DMS153 treated with DMSO at 0.1 percent for 48 hours (cell line): ENCODE data around the gene SLC17A3.

Source experiments
- DNase-seq: peaks from one replicate; lab custom pipeline; 2025; ENCODE audit not compliant: unreplicated experiment; lab: John Stamatoyannopoulos, UW

The SLC17A3 gene, protein sequence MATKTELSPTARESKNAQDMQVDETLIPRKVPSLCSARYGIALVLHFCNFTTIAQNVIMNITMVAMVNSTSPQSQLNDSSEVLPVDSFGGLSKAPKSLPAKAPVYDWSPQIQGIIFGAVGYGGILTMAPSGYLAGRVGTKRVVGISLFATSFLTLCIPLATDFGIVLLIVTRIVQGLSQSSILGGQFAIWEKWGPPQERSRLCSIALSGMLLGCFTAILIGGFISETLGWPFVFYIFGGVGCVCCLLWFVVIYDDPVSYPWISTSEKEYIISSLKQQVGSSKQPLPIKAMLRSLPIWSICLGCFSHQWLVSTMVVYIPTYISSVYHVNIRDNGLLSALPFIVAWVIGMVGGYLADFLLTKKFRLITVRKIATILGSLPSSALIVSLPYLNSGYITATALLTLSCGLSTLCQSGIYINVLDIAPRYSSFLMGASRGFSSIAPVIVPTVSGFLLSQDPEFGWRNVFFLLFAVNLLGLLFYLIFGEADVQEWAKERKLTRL

DNA sequence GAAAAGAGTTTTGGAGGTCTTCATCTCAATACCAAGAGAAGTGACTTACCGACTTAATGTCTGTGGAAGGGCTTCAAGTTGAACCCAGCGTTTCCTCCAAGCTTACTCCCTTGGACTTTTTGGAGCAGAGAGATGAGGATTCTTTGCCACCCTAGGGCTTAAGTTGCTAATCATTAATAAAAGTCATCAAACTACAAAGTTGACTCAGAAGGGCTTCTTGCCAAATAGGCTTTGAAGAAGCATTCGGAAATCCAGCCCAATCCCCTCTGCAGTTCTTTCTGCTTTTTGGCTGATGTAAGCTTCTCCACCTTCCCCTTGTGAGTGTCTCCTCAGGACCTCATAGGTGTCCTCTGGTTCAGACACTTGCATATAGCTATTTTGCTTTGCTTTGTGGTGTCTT, at the start of gene SLC17A3:
SLC17A3 (minus strand) TSS at position 126 of the 400 bp plus-strand sequence. CDS start 5,856 bp downstream, outside the sequence.
- no peak for DNase-seq

DNA sequence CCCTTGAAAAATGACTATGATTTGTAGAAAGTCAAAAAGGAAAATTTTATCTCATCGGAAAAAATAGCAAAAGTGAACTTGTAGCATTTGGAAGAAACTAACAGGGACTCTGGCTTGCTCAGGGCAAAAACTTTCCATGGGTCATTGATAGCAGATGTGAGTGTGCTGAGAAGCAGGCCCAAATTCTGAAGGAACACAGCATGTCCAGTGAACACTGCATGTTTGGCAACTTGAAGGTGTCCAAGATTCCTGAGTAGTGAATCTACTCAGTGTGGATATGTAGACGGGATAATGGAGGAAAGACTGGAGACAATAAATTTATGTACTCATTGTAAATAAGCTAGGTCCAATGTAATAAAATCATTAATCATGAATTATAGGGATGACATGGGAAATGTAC, 48.3 kb upstream of the SLC17A3 start:
- DNase-seq = no peak

DNA sequence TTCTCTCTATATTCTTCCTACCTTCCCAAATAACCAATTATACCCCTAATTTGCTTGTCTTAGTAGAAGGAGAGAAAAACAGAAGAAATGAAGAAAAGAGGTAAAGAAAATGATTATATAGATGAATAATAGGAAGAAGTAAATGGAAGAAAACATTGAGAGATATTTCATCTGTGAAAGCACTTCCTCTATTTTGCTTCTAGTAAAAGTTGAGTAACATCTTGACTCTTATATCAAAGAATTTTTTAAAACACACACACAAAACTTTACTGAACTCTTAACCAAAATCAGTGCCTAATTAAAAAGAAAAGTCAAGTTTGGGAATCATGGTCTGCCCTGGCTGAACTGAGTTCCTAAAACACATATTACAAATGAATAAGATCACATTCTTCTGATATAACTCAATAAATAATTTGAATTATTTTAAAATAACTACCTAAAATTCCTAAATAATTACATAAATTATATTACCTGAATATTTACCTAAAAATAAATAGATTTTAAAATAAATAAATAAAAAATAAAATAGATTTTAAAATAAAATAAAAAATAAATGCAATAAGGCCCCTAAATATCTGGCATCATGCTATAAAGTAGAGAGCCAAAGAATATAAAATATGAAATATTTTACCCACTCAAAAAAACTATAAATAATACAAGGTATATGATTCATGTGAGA, 47.6 kb upstream of the SLC17A3 start:
- DNase-seq = no peak

DNA sequence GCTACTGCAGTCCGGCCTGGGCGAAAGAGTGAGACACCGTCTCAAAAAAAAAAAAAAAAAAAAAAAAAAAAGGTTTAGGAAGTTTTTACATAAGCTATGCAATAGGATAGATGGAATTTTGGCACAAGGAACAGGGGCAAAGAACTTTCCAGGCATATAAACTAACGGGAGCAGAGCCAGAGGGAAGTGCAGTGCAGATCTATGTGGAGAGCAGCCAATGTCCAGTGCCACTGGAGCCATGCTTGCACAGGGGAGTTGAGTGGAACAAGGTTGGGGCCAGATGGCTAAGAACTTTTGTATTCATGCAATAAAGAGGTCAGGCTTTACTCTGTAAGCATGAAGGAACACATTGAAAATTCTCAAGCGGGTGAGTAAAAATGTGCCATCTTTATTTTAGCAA, 45.6 kb upstream of the SLC17A3 start:
- DNase-seq = no peak

DNA sequence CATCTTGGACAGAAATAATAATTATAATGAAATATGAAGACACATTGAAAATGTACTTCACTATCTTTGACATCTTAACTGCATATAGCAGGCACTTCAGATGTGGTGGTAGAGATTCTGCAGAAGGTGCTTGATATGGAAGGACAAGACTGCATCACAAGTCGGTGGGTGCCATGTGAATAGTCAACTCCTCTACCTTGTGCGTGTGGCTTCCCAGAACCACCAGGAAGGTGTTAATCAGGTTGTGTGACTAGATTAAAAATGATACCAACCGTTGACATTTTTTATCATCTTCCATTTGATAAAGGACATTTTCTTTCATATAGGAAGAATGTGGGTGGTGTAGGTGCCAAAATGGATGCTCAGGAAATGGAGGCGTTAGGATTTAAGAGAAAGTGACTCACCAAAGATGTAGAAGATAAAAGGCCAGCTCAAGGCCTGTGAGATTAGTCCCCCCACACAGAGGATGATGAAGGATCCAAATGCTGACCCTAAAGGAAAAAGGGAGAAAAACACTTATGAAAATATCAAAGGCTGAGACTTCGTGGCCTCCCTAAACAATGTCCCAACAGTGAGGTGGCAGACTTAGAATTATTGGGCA, 44.1 kb upstream of the SLC17A3 start:
- DNase-seq = no peak

DNA sequence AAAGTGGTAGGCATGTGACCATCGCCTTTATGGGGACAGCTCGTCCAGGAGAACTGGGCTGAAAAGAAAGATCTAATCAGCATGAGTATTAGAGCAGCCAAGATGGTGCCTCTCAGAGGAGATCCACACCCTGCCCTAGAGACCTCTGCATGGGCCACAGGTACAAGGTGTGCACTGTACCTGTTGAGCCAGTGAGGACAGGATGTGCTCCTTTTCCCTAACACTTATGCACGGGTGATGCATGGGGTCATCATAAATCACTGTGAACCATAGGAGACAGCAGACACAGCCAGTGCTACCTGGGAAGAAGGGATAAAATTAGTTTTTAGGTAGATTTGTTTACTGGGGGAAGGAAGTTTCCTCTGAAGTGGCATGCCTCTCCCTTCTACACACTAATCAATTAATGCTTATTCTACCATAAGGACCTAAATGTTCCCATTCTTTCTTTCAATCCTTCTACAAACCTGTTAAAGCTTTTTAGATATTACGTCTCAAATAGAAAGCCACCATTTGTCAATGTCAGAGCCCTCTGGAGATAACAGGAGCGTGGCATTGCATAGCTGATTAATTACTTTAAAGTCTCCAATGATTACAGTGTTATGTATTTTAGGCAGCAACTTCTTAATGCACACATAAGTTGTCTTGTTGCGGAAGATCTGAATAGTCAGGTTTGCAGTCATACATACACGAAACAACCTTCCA, 42.9 kb upstream of the SLC17A3 start:
- DNase-seq = no peak

DNA sequence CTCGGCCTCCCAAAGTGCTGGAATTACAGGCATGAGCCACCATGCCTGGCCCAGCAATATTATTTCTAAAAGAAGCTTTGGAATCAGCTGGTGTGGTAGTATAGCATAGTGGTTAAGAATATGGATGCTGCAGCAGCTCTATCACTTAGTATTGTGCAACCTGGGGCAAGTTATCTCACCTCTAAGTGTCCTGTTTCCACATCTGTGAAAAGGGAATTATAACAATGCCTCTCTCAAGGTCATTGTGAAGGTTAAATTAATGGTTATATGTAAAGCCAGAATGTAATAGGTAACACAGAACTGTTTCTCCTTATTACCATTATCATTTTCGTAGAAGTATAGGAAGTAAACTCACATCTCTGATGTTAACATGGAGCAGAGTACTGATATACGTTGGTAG, 42.3 kb upstream of the SLC17A3 start:
- no peak for DNase-seq

DNA sequence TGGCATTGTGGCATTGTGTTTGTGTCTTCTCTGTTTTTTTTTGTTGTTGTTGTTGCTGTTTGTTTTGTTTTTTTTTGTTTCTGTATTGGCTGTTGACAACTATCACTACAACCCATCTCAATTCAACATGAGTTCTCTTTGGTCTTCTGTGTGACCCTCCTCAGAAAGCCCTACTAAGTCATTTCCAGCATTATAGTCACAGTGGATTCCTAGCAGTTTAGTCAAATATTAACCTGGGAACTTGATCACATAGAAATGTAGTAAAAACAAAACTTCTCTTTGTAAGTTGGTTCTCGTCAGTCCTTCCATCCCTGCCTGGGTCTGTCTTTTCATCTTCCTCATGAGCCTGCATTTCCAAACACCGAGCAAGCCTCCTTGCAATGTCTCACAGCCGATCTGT, 39.7 kb upstream of the SLC17A3 start:
- DNase-seq = no peak

DNA sequence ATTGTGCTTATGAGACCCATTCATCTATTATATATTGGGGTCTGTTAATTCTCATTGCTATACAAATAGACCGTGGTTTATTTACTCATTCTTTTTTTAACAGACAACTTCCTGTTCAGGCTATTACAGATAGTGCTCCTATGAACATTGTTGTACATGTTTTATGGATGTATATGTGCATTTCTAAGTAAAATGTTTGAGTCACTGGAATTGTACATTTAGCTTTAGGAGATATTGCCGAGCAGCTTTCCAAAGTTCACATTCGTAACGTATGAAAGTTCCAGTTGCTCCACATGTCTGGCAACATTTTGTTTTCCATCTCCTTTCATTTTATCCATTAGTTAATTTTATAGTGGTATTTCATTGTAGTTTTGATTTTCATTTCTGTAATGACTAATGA, 37.3 kb upstream of the SLC17A3 start:
- DNase-seq = peak; percentile 18

DNA sequence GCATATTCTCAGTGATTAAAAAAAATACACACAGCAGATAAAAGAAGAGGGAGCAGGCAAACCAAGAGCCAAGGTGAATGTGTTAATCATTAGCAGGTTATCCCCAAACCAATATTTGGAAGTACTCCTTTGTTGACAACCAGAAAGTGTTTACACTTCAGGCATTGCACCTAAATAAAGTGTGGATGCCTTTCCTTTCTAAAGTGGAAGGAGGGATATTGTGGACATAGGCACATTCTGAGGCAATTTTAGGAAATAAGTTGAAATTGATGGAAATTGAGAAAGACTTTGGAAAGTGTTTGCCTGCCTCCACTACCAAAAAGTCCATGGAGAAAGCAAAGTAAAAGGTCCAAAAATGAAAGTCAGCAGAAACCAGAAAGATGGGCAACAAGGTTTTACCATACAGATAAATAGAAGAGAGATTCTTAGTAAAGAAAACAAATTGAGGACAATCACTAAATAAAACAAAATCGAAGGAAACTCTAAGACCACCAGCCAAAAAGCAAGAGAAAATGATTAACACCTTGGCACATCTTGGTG, 33.5 kb upstream of the SLC17A3 start:
- no peak for DNase-seq

DNA sequence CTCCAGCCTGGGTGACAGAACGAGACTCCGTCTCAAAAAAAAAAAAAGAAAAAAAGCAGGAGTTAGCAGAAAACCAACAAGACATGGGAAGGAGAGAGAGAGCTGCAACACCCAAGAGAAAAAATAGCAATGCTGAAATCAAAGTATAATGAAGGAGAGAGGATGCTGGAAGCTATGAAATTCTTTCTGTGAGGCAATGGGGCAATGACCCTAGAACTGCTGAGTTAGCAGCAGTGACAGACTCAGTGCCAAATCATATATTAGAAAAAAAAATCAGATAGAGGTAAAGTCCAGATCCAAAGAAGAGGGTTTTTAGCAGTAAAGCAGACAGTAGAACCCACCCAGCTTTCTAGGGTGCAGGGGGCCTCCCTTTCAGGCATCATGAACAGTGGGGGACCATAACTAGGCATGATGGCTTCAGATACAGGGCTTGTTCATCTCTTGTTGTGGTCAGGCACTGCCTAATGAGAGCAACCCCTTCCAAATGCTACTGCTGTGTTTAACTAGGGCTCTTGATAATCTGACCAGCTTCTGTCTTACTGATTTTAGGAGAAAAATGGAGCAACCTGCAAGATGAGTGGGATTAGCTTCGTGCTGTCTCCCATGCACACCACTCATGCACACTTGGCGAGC, 29.5 kb upstream of the SLC17A3 start:
- DNase-seq = no peak

DNA sequence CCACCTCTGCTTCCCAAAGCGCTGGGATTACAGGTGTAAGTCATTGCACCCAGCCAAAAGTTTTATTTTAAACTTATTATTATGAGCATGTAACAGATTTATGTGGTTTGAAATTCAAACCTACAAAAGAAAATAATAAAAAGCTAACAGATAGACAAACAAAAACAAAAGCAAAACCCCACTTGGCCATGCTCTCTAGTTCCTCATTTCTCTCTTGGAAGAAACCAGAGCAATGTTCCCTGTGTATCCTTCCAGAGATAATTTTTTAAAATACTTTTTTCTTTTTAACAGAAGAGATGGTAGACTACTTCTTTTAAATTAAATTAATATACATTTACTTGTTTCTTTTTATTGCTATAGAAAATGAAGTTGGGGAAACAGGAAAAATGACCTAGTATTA, 28.0 kb upstream of the SLC17A3 start:
- DNase-seq = no peak

DNA sequence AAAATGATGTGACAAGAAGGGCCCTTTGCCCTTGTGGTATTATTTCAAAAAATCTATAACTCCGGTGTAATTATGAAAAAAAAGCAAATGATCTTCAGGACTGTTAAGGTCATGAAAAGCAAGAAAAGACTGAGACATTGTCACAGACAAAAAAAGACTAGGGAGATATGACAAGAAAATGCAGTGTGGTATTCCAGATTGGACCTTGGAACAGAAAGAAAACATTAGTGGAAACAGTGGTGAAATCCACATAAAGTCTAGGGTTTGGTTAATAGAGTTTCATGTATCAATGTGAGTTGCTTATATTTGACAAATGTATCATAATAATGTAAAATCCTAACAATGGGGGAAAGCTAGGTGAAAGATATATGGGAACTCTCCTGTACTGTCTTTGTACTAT, 26.8 kb upstream of the SLC17A3 start:
- DNase-seq = no peak

DNA sequence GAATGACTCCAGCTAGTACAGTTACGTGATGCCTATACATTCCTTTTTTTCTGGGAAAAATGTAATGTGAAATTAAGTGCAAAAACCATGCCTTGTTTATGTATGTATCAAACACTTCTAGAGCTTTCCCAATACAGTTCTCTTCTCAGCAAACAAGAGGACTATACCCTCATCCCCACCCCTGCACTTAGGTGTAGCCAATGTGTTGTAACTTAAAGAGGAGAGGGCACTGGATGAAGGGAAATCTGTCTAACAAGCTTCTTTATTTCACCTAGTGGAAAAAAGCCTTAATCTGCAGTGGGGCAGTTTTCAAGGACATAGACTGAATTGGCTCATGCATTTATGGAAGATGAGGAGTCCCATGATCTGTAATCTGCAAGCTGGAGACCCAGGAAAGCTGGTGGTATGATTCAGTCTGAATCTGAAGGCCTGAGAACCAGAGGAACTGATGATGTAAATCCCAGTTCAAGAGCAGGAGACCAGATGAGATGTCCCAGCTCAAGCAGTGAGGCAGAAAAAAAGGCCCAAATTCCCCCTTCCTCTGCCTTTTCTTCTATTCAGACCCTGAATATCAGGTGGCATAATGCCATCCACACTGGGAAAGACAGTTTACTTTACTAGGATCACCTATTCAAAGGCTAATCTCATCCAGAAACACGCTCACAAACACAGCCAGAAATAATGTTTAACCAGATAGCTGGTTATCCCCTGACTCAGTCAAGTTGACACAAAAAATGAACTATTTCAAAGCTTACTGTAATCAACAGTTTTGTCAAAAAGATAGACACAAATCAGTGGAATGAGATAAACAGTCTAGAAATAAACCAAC, 25.8 kb upstream of the SLC17A3 start:
- no peak for DNase-seq

DNA sequence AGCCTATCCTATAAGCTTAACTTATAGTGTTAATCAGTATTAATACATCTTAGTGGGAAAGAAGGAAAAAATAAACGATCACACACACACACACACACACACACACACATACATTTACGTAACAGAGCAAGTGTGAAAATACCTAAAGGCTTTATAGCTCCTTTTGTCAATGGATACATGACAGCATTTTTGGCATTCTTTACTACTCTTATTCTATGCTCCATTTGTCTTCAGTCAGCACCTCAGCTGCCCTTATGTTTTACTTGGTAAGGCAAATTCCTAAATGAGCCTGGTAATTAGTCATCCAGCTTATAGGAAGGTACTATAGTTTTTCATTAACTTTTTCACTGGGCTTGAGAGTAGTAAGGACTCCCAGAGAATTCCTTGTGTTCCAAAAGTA, 25.1 kb upstream of the SLC17A3 start:
- no peak for DNase-seq

DNA sequence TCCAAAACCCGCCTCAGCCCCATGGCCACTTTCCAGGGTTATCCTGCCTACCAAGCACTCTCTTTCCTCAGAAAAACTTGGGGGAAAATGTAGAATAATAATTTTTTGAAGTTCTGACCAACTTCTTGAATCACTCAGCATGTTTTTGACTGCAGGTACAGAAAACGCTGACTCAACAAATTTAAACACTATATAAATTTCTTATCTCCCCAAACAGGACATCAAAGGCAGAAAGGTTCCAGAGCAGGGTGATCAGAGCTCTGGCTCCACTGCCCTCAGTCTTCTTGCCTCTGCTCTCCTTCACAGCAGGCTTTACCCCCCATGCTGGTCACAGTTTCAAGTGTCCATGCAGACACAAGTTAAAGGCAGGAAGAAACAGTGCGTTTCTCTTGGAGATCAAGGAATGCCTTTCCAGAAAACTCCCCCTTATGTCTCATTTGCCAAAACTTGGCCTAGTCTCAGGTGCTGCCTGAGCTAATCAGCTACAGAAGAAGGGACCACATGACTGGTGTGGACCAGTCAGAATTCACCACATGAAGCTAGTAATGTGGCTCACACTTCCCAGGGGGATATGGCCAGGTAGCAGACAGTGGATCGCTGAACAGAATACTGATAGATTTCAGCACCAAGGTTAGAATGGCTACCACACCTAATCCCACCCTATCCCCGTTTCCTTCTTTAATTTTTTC, 24.4 kb upstream of the SLC17A3 start:
- no peak for DNase-seq

DNA sequence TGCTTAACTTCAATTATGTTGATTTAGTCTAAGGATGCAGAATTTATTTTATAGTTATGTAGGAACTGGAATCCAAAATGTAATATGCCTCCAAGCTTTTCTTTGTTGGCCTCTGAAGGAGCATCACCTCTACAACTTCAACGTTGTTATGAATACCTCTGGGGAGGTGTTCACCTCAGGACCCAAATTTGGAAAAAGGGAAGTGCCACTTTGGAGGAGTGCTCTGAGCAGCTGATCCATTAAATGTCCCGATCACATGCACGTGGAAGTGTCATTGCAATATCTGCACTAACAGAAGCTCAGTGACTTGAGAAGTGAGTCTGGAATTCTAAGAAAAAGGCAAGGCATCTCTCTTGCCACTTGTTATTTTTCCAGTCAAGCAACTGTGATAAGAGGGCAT, 22.2 kb upstream of the SLC17A3 start:
- DNase-seq = no peak

DNA sequence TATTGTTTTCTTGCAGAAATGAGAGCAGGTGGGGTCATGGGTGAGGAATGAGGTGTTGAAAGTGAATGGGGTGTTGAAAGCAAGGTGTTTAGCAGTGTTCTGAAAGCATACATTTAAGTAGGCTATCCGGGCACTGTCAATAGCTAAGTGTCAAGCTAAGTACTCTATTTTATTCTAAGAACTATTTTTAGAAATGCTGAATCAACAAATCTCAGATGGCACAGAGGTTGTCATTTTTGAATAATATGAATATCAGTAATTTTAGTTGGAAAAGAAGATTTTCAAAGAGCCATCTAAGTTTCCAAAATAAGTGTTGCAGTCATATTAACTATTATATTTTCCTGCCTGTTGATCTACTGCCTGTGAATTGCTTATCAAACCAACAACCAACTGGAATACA, 21.7 kb upstream of the SLC17A3 start:
- no peak for DNase-seq

DNA sequence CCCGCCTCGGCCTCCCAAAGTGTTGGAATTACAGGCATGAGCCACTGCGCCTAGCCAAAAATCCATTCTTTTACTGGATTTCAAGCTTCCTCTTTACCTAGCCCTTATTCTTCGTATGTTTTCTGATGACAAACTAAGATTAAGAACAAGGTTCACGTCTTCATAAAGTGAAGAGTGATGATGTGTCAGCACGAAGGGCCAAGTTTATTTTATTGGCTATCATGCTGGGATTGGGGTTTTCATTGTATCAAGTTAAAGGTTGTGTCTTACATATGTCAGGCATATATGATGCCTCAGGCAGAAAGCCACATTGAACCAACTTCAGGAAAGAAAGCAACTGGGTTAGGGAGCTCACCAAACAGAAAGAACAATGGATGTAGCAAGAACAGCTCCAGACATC, 19.7 kb upstream of the SLC17A3 start:
- no peak for DNase-seq
